RWPE2 (cell line): Measurements from ENCODE around the gene HERC4.

Experiments
- ATAC-seq: fragments of 200-7000 bp; cut with Tn5 transposase; 3 replicates; pipeline ENCODE4 v1.9.1; 2021; ENCODE audit warnings: low read depth
- DNase-seq: peaks from one replicate; pipeline ENCODE4 v3.0.0-alpha.2; 2020; ENCODE audit warnings: low spot score
- H3K27ac ChIP-seq: fragments of 450-650 bp; 2 replicates; pipeline ENCODE4 v1.5.1; 2017; ENCODE audit warnings: mild to moderate bottlenecking; ENCODE audit not compliant: poor library complexity, severe bottlenecking
- H3K27me3 ChIP-seq: fragments of 250-450 bp; sonication (Bioruptor Pico); 2 replicates; pipeline ENCODE4 v1.5.1; 2021; ENCODE audit warnings: mild to moderate bottlenecking, moderate library complexity; ENCODE audit not compliant: insufficient read depth, poor library complexity, severe bottlenecking
- H3K36me3 ChIP-seq: fragments of 250-450 bp; sonication (Bioruptor Pico); 2 replicates; pipeline ENCODE4 v1.5.1; 2020; ENCODE audit warnings: low read depth, mild to moderate bottlenecking, moderate library complexity
- H3K4me1 ChIP-seq: fragments of 250-450 bp; sonication (Bioruptor Pico); 2 replicates; pipeline ENCODE4 v1.5.1; 2021; ENCODE audit warnings: mild to moderate bottlenecking, moderate library complexity; ENCODE audit not compliant: insufficient read depth, poor library complexity, severe bottlenecking
- H3K4me3 ChIP-seq: fragments of 250-450 bp; sonication (Bioruptor Pico); 2 replicates; pipeline ENCODE4 v1.5.1; 2021; ENCODE audit warnings: mild to moderate bottlenecking, moderate library complexity; ENCODE audit not compliant: severe bottlenecking
- H3K9me3 ChIP-seq: fragments of 250-450 bp; sonication (Bioruptor Pico); 2 replicates; pipeline ENCODE4 v1.5.1; 2021; ENCODE audit warnings: mild to moderate bottlenecking, moderate library complexity; ENCODE audit not compliant: severe bottlenecking
- CTCF ChIP-seq: fragments of 450-650 bp; IDR thresholded peaks from one replicate; pipeline ENCODE4 v1.5.1; 2017; ENCODE audit warnings: mild to moderate bottlenecking, moderate library complexity; ENCODE audit not compliant: poor library complexity, severe bottlenecking

The HERC4 gene

GRCh38 chr10:68086910-68087684 is 12.0 kb upstream of the HERC4 start:
- H3K27ac ChIP-seq, result peak overlapping the region; percentile 79
- H3K9me3 ChIP-seq, result no peaks in the 10 kb centered on the region
- TF ChIP-seq CTCF, result no peak
- no peaks in the 10 kb centered on the region for H3K36me3 ChIP-seq
- DNase-seq (no peak), ATAC-seq (peak; percentile 76)
- no peaks in the 10 kb centered on the region for H3K27me3 ChIP-seq
- no peak overlapping the region for H3K4me3 ChIP-seq
- peaks cover 43% of the 10 kb centered on the region for H3K4me1 ChIP-seq

- Histone ChIP-seq H3K27me3 (no peaks in the 10 kb centered on the region), H3K36me3 (no peaks in the 10 kb centered on the region), H3K4me3 (no peak overlapping the region), H3K27ac (peak overlapping the region; percentile 79), H3K9me3 (no peaks in the 10 kb centered on the region), H3K4me1 (peaks cover 43% of the 10 kb centered on the region)
- no peak for DNase-seq
- TF ChIP-seq CTCF, result no peak
- no peak for ATAC-seq
Observed at GRCh38 chr10:68086011-68086410, 10.9 kb upstream of the HERC4 start.

GRCh38 chr10:68084469-68084868 is 9.4 kb upstream of the HERC4 start:
- Histone ChIP-seq H3K27me3 (no peaks in the 10 kb centered on the region), H3K36me3 (no peaks in the 10 kb centered on the region), H3K4me1 (peaks cover 43% of the 10 kb centered on the region), H3K4me3 (no peak overlapping the region), H3K27ac (no peak overlapping the region), H3K9me3 (no peaks in the 10 kb centered on the region)
- DNase-seq (no peak), ATAC-seq (no peak)
- TF ChIP-seq CTCF, result no peak

- no peak overlapping the region for H3K27ac ChIP-seq
- peaks cover 42% of the 10 kb centered on the region for H3K4me1 ChIP-seq
- H3K27me3 ChIP-seq, result no peaks in the 10 kb centered on the region
- TF ChIP-seq CTCF, result no peak
- DNase-seq (no peak), ATAC-seq (no peak)
- H3K36me3 ChIP-seq, result no peaks in the 10 kb centered on the region
- H3K4me3 ChIP-seq, result no peak overlapping the region
- H3K9me3 ChIP-seq, result no peaks in the 10 kb centered on the region
Observed at GRCh38 chr10:68083953-68084352, 8.9 kb upstream of the HERC4 start.

GRCh38 chr10:68082872-68083271 is 7.8 kb upstream of the HERC4 start:
- DNase-seq, result no peak
- H3K4me1 ChIP-seq, result peaks cover 31% of the 10 kb centered on the region

More at GRCh38 chr10:68082872-68083271, 7.8 kb upstream of the HERC4 start:
- peak; percentile 78 for TF ChIP-seq CTCF
- no peak overlapping the region for H3K27ac ChIP-seq
- 0 out of 3 replicates have a peak, but pooled peaks have one; percentile 38 for ATAC-seq
- H3K9me3 ChIP-seq, result no peaks in the 10 kb centered on the region
- no peaks in the 10 kb centered on the region for H3K36me3 ChIP-seq
- no peaks in the 10 kb centered on the region for H3K27me3 ChIP-seq
- no peak overlapping the region for H3K4me3 ChIP-seq
